ENCODE measurements around the gene GSN. TPM values are rescaled to one million over a fixed set of nuclear protein-coding genes. Genes with fewer than 3 reads are reported as not detected.

The GSN gene
- total and polyA plus RNA-seq, 2 of the 13 experiments (the other 11 are each of a cell fraction or from before 2014, with no cell fraction given) = 294 to 307 TPM

- WGBS (ENCODE audit: low lambda C conversion rate) = 97% methylated on average over 16 of the region's 19 CpGs
- no peaks in the 10 kb centered on the region for H3K9me3 ChIP-seq (ENCODE audit: low read length)
- ATAC-seq (no peak), FAIRE-seq (no peak), DNase-seq (ENCODE audit: low spot score) (no peak)
- H2AFZ ChIP-seq (ENCODE audit: low read length) = no peak overlapping the region
- H3K79me2 ChIP-seq (ENCODE audit: insufficient read depth, low read length) = no peaks in the 10 kb centered on the region
- H3K4me1 ChIP-seq (ENCODE audit: insufficient read depth, low read length) = peaks cover 36% of the 10 kb centered on the region
- TF ChIP-seq ZMAT5 (CRISPR knock-in tag; IDR thresholded peaks at IDR 0.05; ENCODE audit: borderline replicate concordance, low read depth) (no peak), RBFOX2 (IDR thresholded peaks at IDR 0.05; ENCODE audit: low read depth, low read length) (peak; percentile 45; the same call in 1 of the 2 replicates), MYNN (CRISPR knock-in tag; IDR thresholded peaks at IDR 0.05; ENCODE audit: low read depth) (no peak), TMF1 (CRISPR knock-in tag; IDR thresholded peaks at IDR 0.05; ENCODE audit: low read depth) (no peak), EED (CRISPR knock-in tag; IDR thresholded peaks at IDR 0.05) (no peak), MXD4 (CRISPR knock-in tag; IDR thresholded peaks at IDR 0.05) (no peak), ZHX1 (CRISPR knock-in tag; IDR thresholded peaks at IDR 0.05; ENCODE audit: low read depth) (no peak), ZFAT (CRISPR knock-in tag; conservative IDR thresholded peaks at IDR 0.05) (no peak), BRF2 (CRISPR knock-in tag; IDR thresholded peaks at IDR 0.05) (no peak), AGO2 (optimal IDR thresholded peaks at IDR 0.05; ENCODE audit: low read depth, low read length) (peak; percentile 76)
- ChIA-PET CTCF (ENCODE audit: low intra/inter-chr PET ratio, low total read pairs) (interaction anchor here (1.2 to 3.9 kb wide), 7 partner anchors 31 to 120 kb away, joined by 3 to 133 read pairs (median 12); no protein-coding TSS in a partner anchor), POLR2A (interaction anchor here (0.7 to 2.8 kb wide), 9 partner anchors 15 to 80 kb away, joined by 3 to 15 read pairs (median 6); no protein-coding TSS in a partner anchor)
- no peaks in the 10 kb centered on the region for H3K27me3 ChIP-seq (ENCODE audit: control insufficient read depth in 1 of 2, insufficient read depth in 2 of 2, low read length in 2 of 2)
- H4K20me1 ChIP-seq (ENCODE audit: insufficient read depth, low read length) = no peaks in the 10 kb centered on the region; the same call in 1 of the 2 replicates
- no peak overlapping the region for H3K4me3 ChIP-seq (replicated peaks in 1 of 3; ENCODE audit: insufficient read depth in 1 of 3, low read depth in 2 of 3, low read length in 3 of 3)
- H3K36me3 ChIP-seq (replicated peaks in 1 of 2; ENCODE audit: control insufficient read depth in 1 of 2, insufficient read depth in 2 of 2, low read length in 2 of 2) = peaks cover 30 to 52% of the 10 kb centered on the region in 2 experiments
- BruUV-seq (replicated peaks) = no TSS peak
- intact Hi-C loops (cut with micrococcal nuclease; ENCODE audit: unreplicated experiment) (loop anchor here (5.0 kb wide), 1 partner anchor 42 kb away; no protein-coding TSS in a partner anchor), in situ Hi-C loops (cut with HindIII; ENCODE audit: extremely low pct_ligation_motif_present, low pct_unique_long_range_greater_than_20kb) (loop anchor here (5.0 kb wide), 2 partner anchors 78 to 107 kb away; no protein-coding TSS in a partner anchor)
- no peak overlapping the region for H3K9ac ChIP-seq (ENCODE audit: insufficient read depth, low read depth, low read length)
- no peak overlapping the region for H3K27ac ChIP-seq (ENCODE audit: extremely low read length, insufficient read depth, low read length)
- H3K4me2 ChIP-seq (ENCODE audit: low read depth, low read length) = no peak overlapping the region
Observed at GRCh38 chr9:121318631-121319382, 50.8 kb downstream of the GSN start.

Data from HepG2 (cell line).